PC-9 (cell line): Measurements from ENCODE around the gene ACBD4. TPM values are rescaled to one million over a fixed set of nuclear protein-coding genes. Genes with fewer than 3 reads are reported as not detected.

Experiments used
- BruUV-seq: library from RNA; stranded (reverse); fragments of 400-500 nt; replicated peaks from 2 replicates; lab custom pipeline; 2021; lab: Mats Ljungman, UMichigan
- CTCF ChIA-PET: fragments of 300-600 bp; sonication (Branson Sonifier 250); formaldehyde crosslinking; loops from one replicate; lab custom pipeline; 2022; ENCODE audit warnings: antibody characterized with exemption; lab: Charles Lee
- POLR2A ChIA-PET: fragments of 300-600 bp; sonication (Branson Sonifier 250); formaldehyde crosslinking; loops from one replicate; lab custom pipeline; 2022; ENCODE audit warnings: antibody characterized with exemption; ENCODE audit not compliant: unreplicated experiment; lab: Charles Lee
- DNase-seq, 2 experiments: peaks; one replicate each; pipeline versions ENCODE4 v3.0.0 to v3.0.0-alpha.2; 2015 to 2022; ENCODE audit warnings: mixed read lengths in 1 of 2
- H2AFZ ChIP-seq: fragments of 200-600 bp; sonication (generic); 2 replicates; pipeline ENCODE4 v1.8.1; 2017; ENCODE audit warnings: antibody characterized with exemption
- H3F3A ChIP-seq: fragments of 200-600 bp; sonication (generic); 2 replicates; pipeline ENCODE4 v1.8.1; 2017; ENCODE audit warnings: antibody characterized with exemption, mild to moderate bottlenecking, low read depth; ENCODE audit not compliant: insufficient read depth
- H3K27ac ChIP-seq: fragments of 200-600 bp; sonication (generic); 2 replicates; pipeline ENCODE4 v1.6.1; 2016; ENCODE audit warnings: mixed run types
- H3K27me3 ChIP-seq: fragments of 200-600 bp; sonication (generic); 2 replicates; pipeline ENCODE4 v1.6.1; 2016; ENCODE audit warnings: low read depth, mixed run types; ENCODE audit not compliant: insufficient read depth
- H3K36me3 ChIP-seq: fragments of 200-600 bp; sonication (generic); 2 replicates; pipeline ENCODE4 v1.6.1; 2016; ENCODE audit warnings: low read depth, mixed run types
- H3K4me1 ChIP-seq: fragments of 200-600 bp; sonication (generic); replicated peaks from 2 replicates; pipeline ENCODE4 v1.6.1; 2016; ENCODE audit warnings: mixed run types; ENCODE audit not compliant: insufficient read depth
- H3K4me2 ChIP-seq: fragments of 200-600 bp; sonication (generic); 2 replicates; pipeline ENCODE4 v1.6.1; 2017; ENCODE audit warnings: mixed run types
- H3K4me3 ChIP-seq: fragments of 200-600 bp; sonication (generic); 2 replicates; pipeline ENCODE4 v1.6.1; 2016; ENCODE audit warnings: mixed run types
- H3K79me2 ChIP-seq: fragments of 200-600 bp; sonication (generic); 2 replicates; pipeline ENCODE4 v1.6.1; 2017; ENCODE audit warnings: low read depth, mixed run types
- H3K9me2 ChIP-seq: fragments of 200-600 bp; sonication (generic); 2 replicates; pipeline ENCODE4 v1.8.1; 2017; ENCODE audit warnings: mild to moderate bottlenecking; ENCODE audit not compliant: insufficient read depth
- H3K9me3 ChIP-seq: fragments of 200-600 bp; sonication (generic); 2 replicates; pipeline ENCODE4 v1.8.1; 2016; ENCODE audit warnings: low read depth; ENCODE audit not compliant: insufficient read depth
- H4K20me1 ChIP-seq: fragments of 200-600 bp; sonication (generic); 2 replicates; pipeline ENCODE4 v1.8.1; 2017; ENCODE audit not compliant: insufficient read depth
- CTCF ChIP-seq: fragments of 200-600 bp; sonication (generic); conservative IDR thresholded peaks from 2 replicates; pipeline ENCODE4 v1.6.1; 2017; ENCODE audit warnings: mixed run types, antibody characterized with exemption, mild to moderate bottlenecking, moderate library complexity
- EZH2 ChIP-seq: fragments of 200-600 bp; sonication (generic); IDR thresholded peaks from 2 replicates; pipeline ENCODE4 v1.8.0; 2017; ENCODE audit warnings: antibody characterized with exemption, low read depth
- intact Hi-C: fragments of 100-400 bp; cut with micrococcal nuclease; formaldehyde crosslinking; loops from one replicate; pipeline ENCODE4 v1.10.0; 2022; ENCODE audit not compliant: unreplicated experiment
- total RNA-seq: library from RNA; stranded (reverse); gene quantifications from 2 replicates; pipeline ENCODE4 v1.2.3, GENCODE V29; 2021

ACBD4 gene
- total RNA-seq, 1 experiment from 2014 or later, result 14.6 TPM

GRCh38 chr17:45175759-45176115, 40.2 kb downstream of the ACBD4 start:
- Histone ChIP-seq H3F3A (peaks cover 74% of the 10 kb centered on the region), H3K9me3 (no peaks in the 10 kb centered on the region), H3K79me2 (no peaks in the 10 kb centered on the region), H3K27ac (peak overlapping the region; percentile 82), H3K4me2 (peak overlapping the region; percentile 67), H3K4me3 (peak overlapping the region; percentile 33; the same call in 1 of the 2 replicates), H2AFZ (peak overlapping the region; percentile 65; the same call in 1 of the 2 replicates), H3K27me3 (no peaks in the 10 kb centered on the region), H3K9me2 (no peaks in the 10 kb centered on the region), H4K20me1 (no peaks in the 10 kb centered on the region), H3K36me3 (no peaks in the 10 kb centered on the region), H3K4me1 (peaks cover 72% of the 10 kb centered on the region)
- no TSS peak for BruUV-seq
- CTCF ChIA-PET, result interaction anchor here (0.6 to 1.3 kb wide), 4 partner anchors 21 to 52 kb away, joined by 3 to 18 read pairs (median 8); no protein-coding TSS in a partner anchor
- intact Hi-C loops, result no loop called here
- DNase-seq, result no peak
- POLR2A ChIA-PET, result interaction anchor here (1.0 kb wide), 1 partner anchor 18 kb away, joined by 12 read pairs; no protein-coding TSS in a partner anchor
- TF ChIP-seq EZH2 (no peak), CTCF (no peak)

- H3K27ac ChIP-seq, result peak overlapping the region; percentile 82
- POLR2A ChIA-PET, result no interaction called here
- H3K4me2 ChIP-seq, result peak overlapping the region; percentile 67
- DNase-seq, result no peak
- H2AFZ ChIP-seq, result no peak overlapping the region
- no peak for TF ChIP-seq EZH2
- no peak for TF ChIP-seq CTCF
- CTCF ChIA-PET, result interaction anchor here (0.6 kb wide), 1 partner anchor 354 kb away, joined by 3 read pairs; no protein-coding TSS in a partner anchor
- no peaks in the 10 kb centered on the region for H3K9me2 ChIP-seq
- intact Hi-C loops, result no loop called here
- no peaks in the 10 kb centered on the region for H3K36me3 ChIP-seq
- BruUV-seq, result no TSS peak
- H3K9me3 ChIP-seq, result no peaks in the 10 kb centered on the region
- H3K27me3 ChIP-seq, result no peaks in the 10 kb centered on the region
- H4K20me1 ChIP-seq, result no peaks in the 10 kb centered on the region
- H3F3A ChIP-seq, result peaks cover 57% of the 10 kb centered on the region
- no peaks in the 10 kb centered on the region for H3K79me2 ChIP-seq
- H3K4me1 ChIP-seq, result peaks cover 57% of the 10 kb centered on the region
- no peak overlapping the region for H3K4me3 ChIP-seq
Measured at GRCh38 chr17:45177563-45177962, 42.1 kb downstream of the ACBD4 start.

GRCh38 chr17:45184144-45184543, 48.7 kb downstream of the ACBD4 start:
- POLR2A ChIA-PET, result interaction anchor here (0.6 kb wide), 1 partner anchor 10 kb away, joined by 12 read pairs; no protein-coding TSS in a partner anchor
- H3F3A ChIP-seq, result peaks cover 21% of the 10 kb centered on the region
- CTCF ChIA-PET, result no interaction called here
- no peak for TF ChIP-seq EZH2
- no peak for TF ChIP-seq CTCF
- BruUV-seq, result no TSS peak
- peak overlapping the region; percentile 37 for H3K27ac ChIP-seq
- no peaks in the 10 kb centered on the region for H3K79me2 ChIP-seq
- no peak for DNase-seq
- H3K9me2 ChIP-seq, result no peaks in the 10 kb centered on the region
- H2AFZ ChIP-seq, result no peak overlapping the region
- peaks cover 15% of the 10 kb centered on the region for H3K4me1 ChIP-seq
- no peaks in the 10 kb centered on the region for H3K27me3 ChIP-seq
- H4K20me1 ChIP-seq, result no peaks in the 10 kb centered on the region
- H3K4me2 ChIP-seq, result peak overlapping the region; percentile 6
- H3K4me3 ChIP-seq, result no peak overlapping the region
- no peaks in the 10 kb centered on the region for H3K9me3 ChIP-seq
- H3K36me3 ChIP-seq, result no peaks in the 10 kb centered on the region
- intact Hi-C loops, result no loop called here
